ENCODE measurements around the gene OGFOD1.

Gene OGFOD1

GRCh38 chr16:56450986-56451752 lies at the start of gene OGFOD1, which contains the start of gene NUDT21:
Gene OGFOD1, plus strand, starts transcription at chr16:56451554. Its CDS starts 59 bp downstream, at chr16:56451613.
Gene NUDT21, minus strand, starts transcription at chr16:56451332. Its CDS starts 130 bp downstream, at chr16:56451202.
- peak; percentile 98 for DNase-seq

- no peak for DNase-seq
Measured at GRCh38 chr16:56405977-56406672, 45.2 kb upstream of the OGFOD1 start.

- DNase-seq = no peak
Measured at GRCh38 chr16:56408379-56409098, 42.8 kb upstream of the OGFOD1 start.

GRCh38 chr16:56409195-56409594 lies 42.2 kb upstream of the OGFOD1 start:
- no peak for DNase-seq

GRCh38 chr16:56411123-56411522 lies 40.2 kb upstream of the OGFOD1 start:
- no peak for DNase-seq

- DNase-seq = no peak
Measured at GRCh38 chr16:56411624-56412023, 39.7 kb upstream of the OGFOD1 start.

- no peak for DNase-seq
Measured at GRCh38 chr16:56413381-56413780, 38.0 kb upstream of the OGFOD1 start.

- DNase-seq = no peak
Measured at GRCh38 chr16:56414366-56414765, 37.0 kb upstream of the OGFOD1 start.

- no peak for DNase-seq
Measured at GRCh38 chr16:56415875-56416274, 35.5 kb upstream of the OGFOD1 start.

GRCh38 chr16:56417138-56417537 lies 34.2 kb upstream of the OGFOD1 start:
- DNase-seq = no peak

GRCh38 chr16:56419740-56420548 lies 31.4 kb upstream of the OGFOD1 start:
- DNase-seq = no peak

GRCh38 chr16:56420613-56421012 lies 30.7 kb upstream of the OGFOD1 start:
- no peak for DNase-seq

GRCh38 chr16:56421313-56421712 lies 30.0 kb upstream of the OGFOD1 start:
- no peak for DNase-seq

- no peak for DNase-seq
Measured at GRCh38 chr16:56421976-56422669, 29.2 kb upstream of the OGFOD1 start.

GRCh38 chr16:56422896-56423441 lies 28.4 kb upstream of the OGFOD1 start:
- no peak for DNase-seq

GRCh38 chr16:56423584-56424403 lies 27.6 kb upstream of the OGFOD1 start:
- DNase-seq = no peak

GRCh38 chr16:56424404-56424764 lies 27.0 kb upstream of the OGFOD1 start:
- DNase-seq = no peak

- peak; percentile 13 for DNase-seq
Measured at GRCh38 chr16:56424791-56425438, 26.4 kb upstream of the OGFOD1 start.

GRCh38 chr16:56425439-56425832 lies 25.9 kb upstream of the OGFOD1 start, which contains the start of gene AMFR:
Gene AMFR, minus strand, starts transcription at chr16:56425545. Its CDS starts 218 bp downstream, at chr16:56425327.
- peak; percentile 80 for DNase-seq

- DNase-seq = no peak
Measured at GRCh38 chr16:56426585-56426984, 24.8 kb upstream of the OGFOD1 start.

All from fibroblast of upper back skin (primary cell).